Measurements from ENCODE around the gene GABPB1. TPM values are rescaled to one million over a fixed set of nuclear protein-coding genes. Genes with fewer than 3 reads are reported as not detected.

GABPB1 gene
- total and polyA plus RNA-seq, 2 of the 13 experiments (the other 11 are each of a cell fraction or from before 2014, with no cell fraction given): 17.5 to 39.5 TPM

DNA sequence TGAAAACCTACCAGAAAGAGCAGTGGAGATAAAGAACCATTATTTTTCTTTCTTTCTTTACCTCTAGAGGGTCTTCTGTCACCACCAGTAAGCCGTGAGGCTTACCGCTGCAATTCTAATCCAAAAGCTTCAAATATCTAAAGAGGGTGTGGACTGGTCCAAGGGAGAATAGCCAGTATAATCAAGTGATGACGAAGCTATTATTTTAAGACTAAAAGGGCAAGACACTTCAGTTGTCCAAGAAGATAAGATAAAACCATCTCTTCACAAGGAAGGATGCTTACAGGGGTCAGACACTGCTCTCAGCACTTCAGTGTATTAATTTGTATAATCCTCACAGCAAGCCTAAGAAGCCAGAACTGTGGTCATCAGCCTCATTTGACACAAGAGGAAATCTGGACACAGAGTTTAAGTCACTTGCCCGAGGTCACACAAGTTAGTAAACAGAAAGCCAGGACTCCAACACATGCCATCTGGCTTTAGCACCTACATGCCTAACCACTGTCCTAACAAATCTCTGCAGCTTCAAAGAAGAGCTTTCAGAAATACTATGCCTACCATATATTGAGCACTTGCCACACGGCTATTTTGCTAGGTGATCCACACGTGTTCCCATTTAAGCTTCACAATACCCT is 104.1 kb downstream of the GABPB1 start:
- no peak overlapping the region for H3K4me2 ChIP-seq (ENCODE audit: low read depth, low read length)
- no peak for ATAC-seq
- no peak for DNase-seq (ENCODE audit: low spot score)
- no peaks in the 10 kb centered on the region for H3K36me3 ChIP-seq (replicated peaks in 1 of 2; ENCODE audit: control insufficient read depth in 1 of 2, insufficient read depth in 2 of 2, low read length in 2 of 2)
- intact Hi-C loops (cut with micrococcal nuclease; ENCODE audit: unreplicated experiment) (no loop called here), in situ Hi-C loops (cut with HindIII; ENCODE audit: extremely low pct_ligation_motif_present, low pct_unique_long_range_greater_than_20kb) (no loop called here)
- no peaks in the 10 kb centered on the region for H4K20me1 ChIP-seq (ENCODE audit: insufficient read depth, low read length)
- H3K27me3 ChIP-seq (ENCODE audit: control insufficient read depth in 1 of 2, insufficient read depth in 2 of 2, low read length in 2 of 2): no peaks in the 10 kb centered on the region
- H3K79me2 ChIP-seq (ENCODE audit: insufficient read depth, low read length): no peaks in the 10 kb centered on the region
- no peak overlapping the region for H3K4me3 ChIP-seq (replicated peaks in 1 of 3; ENCODE audit: insufficient read depth in 1 of 3, low read depth in 2 of 3, low read length in 3 of 3)
- no peak overlapping the region for H2AFZ ChIP-seq (ENCODE audit: low read length)
- BruUV-seq (replicated peaks): no TSS peak
- no peak overlapping the region for H3K27ac ChIP-seq (ENCODE audit: extremely low read length, insufficient read depth, low read length)
- no peak for FAIRE-seq
- no peak overlapping the region for H3K9ac ChIP-seq (ENCODE audit: insufficient read depth, low read depth, low read length)
- H3K9me3 ChIP-seq (ENCODE audit: low read length): no peaks in the 10 kb centered on the region
- peaks cover 37% of the 10 kb centered on the region for H3K4me1 ChIP-seq (ENCODE audit: insufficient read depth, low read length)
- CTCF ChIA-PET (ENCODE audit: low intra/inter-chr PET ratio, low total read pairs): no interaction called here
- no peak for TF ChIP-seq POGZ (CRISPR knock-in tag; IDR thresholded peaks at IDR 0.05)
- TF ChIP-seq, protein P1, sequence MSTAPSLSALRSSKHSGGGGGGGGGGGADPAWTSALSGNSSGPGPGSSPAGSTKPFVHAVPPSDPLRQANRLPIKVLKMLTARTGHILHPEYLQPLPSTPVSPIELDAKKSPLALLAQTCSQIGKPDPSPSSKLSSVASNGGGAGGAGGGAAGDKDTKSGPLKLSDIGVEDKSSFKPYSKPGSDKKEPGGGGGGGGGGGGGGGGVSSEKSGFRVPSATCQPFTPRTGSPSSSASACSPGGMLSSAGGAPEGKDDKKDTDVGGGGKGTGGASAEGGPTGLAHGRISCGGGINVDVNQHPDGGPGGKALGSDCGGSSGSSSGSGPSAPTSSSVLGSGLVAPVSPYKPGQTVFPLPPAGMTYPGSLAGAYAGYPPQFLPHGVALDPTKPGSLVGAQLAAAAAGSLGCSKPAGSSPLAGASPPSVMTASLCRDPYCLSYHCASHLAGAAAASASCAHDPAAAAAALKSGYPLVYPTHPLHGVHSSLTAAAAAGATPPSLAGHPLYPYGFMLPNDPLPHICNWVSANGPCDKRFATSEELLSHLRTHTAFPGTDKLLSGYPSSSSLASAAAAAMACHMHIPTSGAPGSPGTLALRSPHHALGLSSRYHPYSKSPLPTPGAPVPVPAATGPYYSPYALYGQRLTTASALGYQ (CRISPR knock-in tag; IDR thresholded peaks at IDR 0.05): no peak
- no peak for TF ChIP-seq ZNF264 (CRISPR knock-in tag; IDR thresholded peaks at IDR 0.05)
- TF ChIP-seq MATR3 (CRISPR knock-in tag; IDR thresholded peaks at IDR 0.05): no peak
- no peak for TF ChIP-seq ZNF644 (CRISPR knock-in tag; IDR thresholded peaks at IDR 0.05; ENCODE audit: low read depth)
- TF ChIP-seq, protein P2, sequence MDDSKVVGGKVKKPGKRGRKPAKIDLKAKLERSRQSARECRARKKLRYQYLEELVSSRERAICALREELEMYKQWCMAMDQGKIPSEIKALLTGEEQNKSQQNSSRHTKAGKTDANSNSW (CRISPR knock-in tag; IDR thresholded peaks at IDR 0.05; ENCODE audit: borderline replicate concordance): no peak
- TF ChIP-seq NCOA2 (CRISPR knock-in tag; IDR thresholded peaks at IDR 0.05): no peak
- TF ChIP-seq ZZZ3 (CRISPR knock-in tag; IDR thresholded peaks at IDR 0.05; ENCODE audit: borderline replicate concordance): no peak
- no peak for TF ChIP-seq CBX5 (CRISPR knock-in tag; IDR thresholded peaks at IDR 0.05; ENCODE audit: borderline replicate concordance)
- TF ChIP-seq ZFP1 (CRISPR knock-in tag; IDR thresholded peaks at IDR 0.05): no peak
- TF ChIP-seq, protein P3, sequence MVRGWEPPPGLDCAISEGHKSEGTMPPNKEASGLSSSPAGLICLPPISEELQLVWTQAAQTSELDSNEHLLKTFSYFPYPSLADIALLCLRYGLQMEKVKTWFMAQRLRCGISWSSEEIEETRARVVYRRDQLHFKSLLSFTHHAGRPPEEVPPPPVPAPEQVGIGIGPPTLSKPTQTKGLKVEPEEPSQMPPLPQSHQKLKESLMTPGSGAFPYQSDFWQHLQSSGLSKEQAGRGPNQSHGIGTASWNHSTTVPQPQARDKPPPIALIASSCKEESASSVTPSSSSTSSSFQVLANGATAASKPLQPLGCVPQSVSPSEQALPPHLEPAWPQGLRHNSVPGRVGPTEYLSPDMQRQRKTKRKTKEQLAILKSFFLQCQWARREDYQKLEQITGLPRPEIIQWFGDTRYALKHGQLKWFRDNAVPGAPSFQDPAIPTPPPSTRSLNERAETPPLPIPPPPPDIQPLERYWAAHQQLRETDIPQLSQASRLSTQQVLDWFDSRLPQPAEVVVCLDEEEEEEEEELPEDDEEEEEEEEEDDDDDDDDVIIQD (CRISPR knock-in tag; IDR thresholded peaks at IDR 0.05; ENCODE audit: low read depth): no peak
- TF ChIP-seq, protein P4, sequence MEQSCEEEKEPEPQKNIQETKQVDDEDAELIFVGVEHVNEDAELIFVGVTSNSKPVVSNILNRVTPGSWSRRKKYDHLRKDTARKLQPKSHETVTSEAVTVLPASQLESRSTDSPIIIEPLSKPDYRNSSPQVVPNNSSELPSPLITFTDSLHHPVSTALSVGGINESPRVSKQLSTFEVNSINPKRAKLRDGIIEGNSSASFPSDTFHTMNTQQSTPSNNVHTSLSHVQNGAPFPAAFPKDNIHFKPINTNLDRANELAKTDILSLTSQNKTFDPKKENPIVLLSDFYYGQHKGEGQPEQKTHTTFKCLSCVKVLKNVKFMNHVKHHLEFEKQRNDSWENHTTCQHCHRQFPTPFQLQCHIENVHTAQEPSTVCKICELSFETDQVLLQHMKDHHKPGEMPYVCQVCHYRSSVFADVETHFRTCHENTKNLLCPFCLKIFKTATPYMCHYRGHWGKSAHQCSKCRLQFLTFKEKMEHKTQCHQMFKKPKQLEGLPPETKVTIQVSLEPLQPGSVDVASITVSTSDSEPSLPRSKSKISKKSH (CRISPR knock-in tag; IDR thresholded peaks at IDR 0.05; ENCODE audit: borderline replicate concordance): no peak
- TF ChIP-seq ZNF703 (CRISPR knock-in tag; IDR thresholded peaks at IDR 0.05; ENCODE audit: borderline replicate concordance): no peak
- TF ChIP-seq KLF9 (CRISPR knock-in tag; IDR thresholded peaks at IDR 0.05; ENCODE audit: low read depth): no peak
- TF ChIP-seq SP1 (IDR thresholded peaks at IDR 0.05): no peak
- no peak for TF ChIP-seq SP1 (CRISPR knock-in tag; IDR thresholded peaks at IDR 0.05)
- no peak for TF ChIP-seq SIN3A (IDR thresholded peaks at IDR 0.05; ENCODE audit: borderline replicate concordance, low read depth, low read length)
- no peak for TF ChIP-seq KLF12 (CRISPR knock-in tag; IDR thresholded peaks at IDR 0.05; ENCODE audit: borderline replicate concordance)
- POLR2A ChIA-PET: no interaction called here
- 45% methylated on average over 6 of the region's 6 CpGs for WGBS (ENCODE audit: low lambda C conversion rate)

Data from HepG2 (cell line).